Measurements from ENCODE around the gene PROZ.

The PROZ gene

GRCh38 chr13:113117335-113117872 lies 41.0 kb upstream of the PROZ start:
- no peak overlapping the region for H3K27ac ChIP-seq
- H3K79me2 ChIP-seq (ENCODE audit: insufficient read depth, low read depth): no peaks in the 10 kb centered on the region
- H3K4me3 ChIP-seq (IDR thresholded peaks at IDR 0.05; ENCODE audit: insufficient read depth, low read depth, low read length): no peak overlapping the region
- H4K20me1 ChIP-seq (ENCODE audit: insufficient read depth): no peaks in the 10 kb centered on the region
- no peak overlapping the region for H3K9ac ChIP-seq
- H3K4me1 ChIP-seq (ENCODE audit: low read depth, poor library complexity, severe bottlenecking): no peaks in the 10 kb centered on the region
- TF ChIP-seq CTCF (conservative IDR thresholded peaks at IDR 0.05; ENCODE audit: low read depth, low read length): no peak
- H3K4me2 ChIP-seq: no peak overlapping the region
- H3K36me3 ChIP-seq (ENCODE audit: insufficient read depth): no peaks in the 10 kb centered on the region
- no peak overlapping the region for H2AFZ ChIP-seq (ENCODE audit: low read depth)
- H3K27me3 ChIP-seq (ENCODE audit: insufficient read depth, low read depth): peaks cover 2% of the 10 kb centered on the region; the same call in 1 of the 2 replicates

GRCh38 chr13:113117911-113118260 lies 40.6 kb upstream of the PROZ start:
- Histone ChIP-seq H3K9ac (no peak overlapping the region), H2AFZ (ENCODE audit: low read depth) (no peak overlapping the region), H3K36me3 (ENCODE audit: insufficient read depth) (no peaks in the 10 kb centered on the region), H3K27ac (no peak overlapping the region), H3K4me3 (IDR thresholded peaks at IDR 0.05; ENCODE audit: insufficient read depth, low read depth, low read length) (no peak overlapping the region), H4K20me1 (ENCODE audit: insufficient read depth) (no peaks in the 10 kb centered on the region), H3K79me2 (ENCODE audit: insufficient read depth, low read depth) (no peaks in the 10 kb centered on the region), H3K27me3 (ENCODE audit: insufficient read depth, low read depth) (peaks cover 2% of the 10 kb centered on the region; the same call in 1 of the 2 replicates), H3K4me1 (ENCODE audit: low read depth, poor library complexity, severe bottlenecking) (no peaks in the 10 kb centered on the region), H3K4me2 (no peak overlapping the region)
- no peak for TF ChIP-seq CTCF (conservative IDR thresholded peaks at IDR 0.05; ENCODE audit: low read depth, low read length)

GRCh38 chr13:113118261-113119021 lies 40.0 kb upstream of the PROZ start:
- H3K4me2 ChIP-seq: no peak overlapping the region
- H3K27ac ChIP-seq: no peak overlapping the region
- H4K20me1 ChIP-seq (ENCODE audit: insufficient read depth): no peaks in the 10 kb centered on the region
- no peaks in the 10 kb centered on the region for H3K79me2 ChIP-seq (ENCODE audit: insufficient read depth, low read depth)
- H3K4me3 ChIP-seq (IDR thresholded peaks at IDR 0.05; ENCODE audit: insufficient read depth, low read depth, low read length): no peak overlapping the region
- no peak for TF ChIP-seq CTCF (conservative IDR thresholded peaks at IDR 0.05; ENCODE audit: low read depth, low read length)
- no peak overlapping the region for H2AFZ ChIP-seq (ENCODE audit: low read depth)
- no peaks in the 10 kb centered on the region for H3K36me3 ChIP-seq (ENCODE audit: insufficient read depth)
- no peaks in the 10 kb centered on the region for H3K4me1 ChIP-seq (ENCODE audit: low read depth, poor library complexity, severe bottlenecking)
- H3K27me3 ChIP-seq (ENCODE audit: insufficient read depth, low read depth): peaks cover 2% of the 10 kb centered on the region; the same call in 1 of the 2 replicates
- no peak overlapping the region for H3K9ac ChIP-seq

GRCh38 chr13:113119166-113119821 lies 39.2 kb upstream of the PROZ start:
- H3K9ac ChIP-seq: no peak overlapping the region
- no peak overlapping the region for H2AFZ ChIP-seq (ENCODE audit: low read depth)
- no peaks in the 10 kb centered on the region for H3K36me3 ChIP-seq (ENCODE audit: insufficient read depth)
- TF ChIP-seq CTCF (conservative IDR thresholded peaks at IDR 0.05; ENCODE audit: low read depth, low read length): no peak
- no peaks in the 10 kb centered on the region for H4K20me1 ChIP-seq (ENCODE audit: insufficient read depth)
- H3K4me1 ChIP-seq (ENCODE audit: low read depth, poor library complexity, severe bottlenecking): no peaks in the 10 kb centered on the region
- no peaks in the 10 kb centered on the region for H3K79me2 ChIP-seq (ENCODE audit: insufficient read depth, low read depth)
- no peak overlapping the region for H3K27ac ChIP-seq
- no peak overlapping the region for H3K4me2 ChIP-seq
- H3K27me3 ChIP-seq (ENCODE audit: insufficient read depth, low read depth): peaks cover 2% of the 10 kb centered on the region; the same call in 1 of the 2 replicates
- no peak overlapping the region for H3K4me3 ChIP-seq (IDR thresholded peaks at IDR 0.05; ENCODE audit: insufficient read depth, low read depth, low read length)
